Memory B cell (primary cell): Measurements from ENCODE around the gene NRXN3.

Experiments used
- ATAC-seq: fragments of 150-1000 bp; cut with Tn5 transposase; 2 replicates; pipeline ENCODE4 v1.10.0; 2021; ENCODE audit warnings: low read depth, mild to moderate bottlenecking, moderate library complexity
- DNase-seq, 2 donors: peaks; one replicate each; pipeline ENCODE4 v3.0.0; 2022; ENCODE audit warnings: low spot score in 2 of 2
- H3K27ac Mint-ChIP-seq: one replicate; pipeline ENCODE4 v1.8.0; 2022; ENCODE audit warnings: mild to moderate bottlenecking, moderate library complexity, mixed read lengths
- H3K27me3 Mint-ChIP-seq: one replicate; pipeline ENCODE4 v1.8.0; 2022; ENCODE audit warnings: mixed read lengths
- H3K36me3 Mint-ChIP-seq: one replicate; pipeline ENCODE4 v1.8.0; 2022; ENCODE audit warnings: mild to moderate bottlenecking, mixed read lengths
- H3K4me1 Mint-ChIP-seq: one replicate; pipeline ENCODE4 v1.8.0; 2022; ENCODE audit warnings: mixed read lengths
- H3K4me3 Mint-ChIP-seq: one replicate; pipeline ENCODE4 v1.8.0; 2022; ENCODE audit warnings: mild to moderate bottlenecking, moderate library complexity, mixed read lengths
- H3K9me3 Mint-ChIP-seq: one replicate; pipeline ENCODE4 v1.8.0; 2022; ENCODE audit warnings: mixed read lengths

Gene NRXN3

GRCh38 chr14:79473651-79474050 is 1303.5 kb downstream of the NRXN3 start:
- Mint-ChIP-seq H3K4me1 (no peaks in the 10 kb centered on the region), H3K4me3 (no peak overlapping the region), H3K27ac (no peak overlapping the region), H3K36me3 (no peaks in the 10 kb centered on the region), H3K27me3 (no peaks in the 10 kb centered on the region), H3K9me3 (peaks cover 4% of the 10 kb centered on the region)
- DNase-seq (no peak), ATAC-seq (no peak)

- H3K36me3 Mint-ChIP-seq, result no peaks in the 10 kb centered on the region
- H3K27me3 Mint-ChIP-seq, result no peaks in the 10 kb centered on the region
- no peaks in the 10 kb centered on the region for H3K4me1 Mint-ChIP-seq
- H3K9me3 Mint-ChIP-seq, result peaks cover 3% of the 10 kb centered on the region
- DNase-seq, result no peak
- ATAC-seq, result no peak
- H3K4me3 Mint-ChIP-seq, result no peak overlapping the region
- H3K27ac Mint-ChIP-seq, result no peak overlapping the region
Observed at GRCh38 chr14:79475887-79476532, 1305.8 kb downstream of the NRXN3 start.

- Mint-ChIP-seq H3K36me3 (no peaks in the 10 kb centered on the region), H3K27me3 (no peaks in the 10 kb centered on the region)
Observed at GRCh38 chr14:79476552-79476951, 1306.4 kb downstream of the NRXN3 start.

GRCh38 chr14:79480212-79480611 is 1310.0 kb downstream of the NRXN3 start:
- Mint-ChIP-seq H3K36me3 (no peaks in the 10 kb centered on the region), H3K4me1 (no peaks in the 10 kb centered on the region), H3K4me3 (no peak overlapping the region), H3K27me3 (no peaks in the 10 kb centered on the region), H3K9me3 (no peaks in the 10 kb centered on the region), H3K27ac (no peak overlapping the region)
- DNase-seq, result no peak
- no peak for ATAC-seq

More at GRCh38 chr14:79476552-79476951, 1306.4 kb downstream of the NRXN3 start:
- H3K27ac Mint-ChIP-seq, result no peak overlapping the region
- H3K4me3 Mint-ChIP-seq, result no peak overlapping the region
- H3K4me1 Mint-ChIP-seq, result no peaks in the 10 kb centered on the region
- ATAC-seq (no peak), DNase-seq (no peak)
- H3K9me3 Mint-ChIP-seq, result peaks cover 3% of the 10 kb centered on the region

GRCh38 chr14:79482825-79483224 is 1312.7 kb downstream of the NRXN3 start:
- no peaks in the 10 kb centered on the region for H3K27me3 Mint-ChIP-seq
- H3K4me3 Mint-ChIP-seq, result no peak overlapping the region
- no peaks in the 10 kb centered on the region for H3K4me1 Mint-ChIP-seq
- no peak overlapping the region for H3K27ac Mint-ChIP-seq
- DNase-seq (no peak), ATAC-seq (no peak)
- no peaks in the 10 kb centered on the region for H3K9me3 Mint-ChIP-seq
- no peaks in the 10 kb centered on the region for H3K36me3 Mint-ChIP-seq

- Mint-ChIP-seq H3K27me3 (no peaks in the 10 kb centered on the region), H3K36me3 (no peaks in the 10 kb centered on the region), H3K4me3 (no peak overlapping the region), H3K4me1 (no peaks in the 10 kb centered on the region), H3K9me3 (peaks cover 2% of the 10 kb centered on the region), H3K27ac (no peak overlapping the region)
- ATAC-seq (no peak), DNase-seq (no peak)
Observed at GRCh38 chr14:79483477-79484388, 1313.6 kb downstream of the NRXN3 start.

GRCh38 chr14:79487632-79488031 is 1317.5 kb downstream of the NRXN3 start:
- Mint-ChIP-seq H3K27ac (no peak overlapping the region), H3K4me1 (no peaks in the 10 kb centered on the region)
- no peak for ATAC-seq

GRCh38 chr14:79491161-79491560 is 1321.0 kb downstream of the NRXN3 start:
- H3K4me3 Mint-ChIP-seq, result no peak overlapping the region
- H3K36me3 Mint-ChIP-seq, result no peaks in the 10 kb centered on the region
- no peak for ATAC-seq
- H3K4me1 Mint-ChIP-seq, result no peaks in the 10 kb centered on the region
- H3K9me3 Mint-ChIP-seq, result peaks cover 10% of the 10 kb centered on the region
- no peak overlapping the region for H3K27ac Mint-ChIP-seq
- DNase-seq, result no peak
- H3K27me3 Mint-ChIP-seq, result no peaks in the 10 kb centered on the region

More at GRCh38 chr14:79487632-79488031, 1317.5 kb downstream of the NRXN3 start:
- peaks cover 6% of the 10 kb centered on the region for H3K9me3 Mint-ChIP-seq
- no peaks in the 10 kb centered on the region for H3K36me3 Mint-ChIP-seq
- no peaks in the 10 kb centered on the region for H3K27me3 Mint-ChIP-seq
- no peak for DNase-seq
- H3K4me3 Mint-ChIP-seq, result no peak overlapping the region

GRCh38 chr14:79493081-79493645 is 1323.0 kb downstream of the NRXN3 start:
- DNase-seq (no peak), ATAC-seq (no peak)
- H3K36me3 Mint-ChIP-seq, result no peaks in the 10 kb centered on the region
- H3K9me3 Mint-ChIP-seq, result peaks cover 10% of the 10 kb centered on the region
- H3K27ac Mint-ChIP-seq, result no peak overlapping the region
- H3K27me3 Mint-ChIP-seq, result no peaks in the 10 kb centered on the region
- H3K4me1 Mint-ChIP-seq, result no peaks in the 10 kb centered on the region
- H3K4me3 Mint-ChIP-seq, result no peak overlapping the region

- H3K27ac Mint-ChIP-seq, result no peak overlapping the region
- no peak for ATAC-seq
Observed at GRCh38 chr14:79496701-79497100, 1326.5 kb downstream of the NRXN3 start.

GRCh38 chr14:79500489-79500888 is 1330.3 kb downstream of the NRXN3 start:
- H3K27me3 Mint-ChIP-seq, result no peaks in the 10 kb centered on the region
- ATAC-seq (no peak), DNase-seq (no peak)
- no peak overlapping the region for H3K27ac Mint-ChIP-seq
- H3K36me3 Mint-ChIP-seq, result no peaks in the 10 kb centered on the region
- H3K4me3 Mint-ChIP-seq, result no peak overlapping the region
- peaks cover 3% of the 10 kb centered on the region for H3K9me3 Mint-ChIP-seq
- no peaks in the 10 kb centered on the region for H3K4me1 Mint-ChIP-seq

More at GRCh38 chr14:79496701-79497100, 1326.5 kb downstream of the NRXN3 start:
- no peak for DNase-seq
- Mint-ChIP-seq H3K36me3 (no peaks in the 10 kb centered on the region), H3K4me3 (no peak overlapping the region), H3K9me3 (peaks cover 8% of the 10 kb centered on the region), H3K4me1 (no peaks in the 10 kb centered on the region), H3K27me3 (no peaks in the 10 kb centered on the region)

- DNase-seq, result no peak
- Mint-ChIP-seq H3K36me3 (no peaks in the 10 kb centered on the region), H3K27ac (no peak overlapping the region), H3K9me3 (peaks cover 3% of the 10 kb centered on the region), H3K4me1 (no peaks in the 10 kb centered on the region), H3K27me3 (no peaks in the 10 kb centered on the region), H3K4me3 (no peak overlapping the region)
- no peak for ATAC-seq
Observed at GRCh38 chr14:79502136-79502750, 1332.1 kb downstream of the NRXN3 start.

GRCh38 chr14:79502751-79503148 is 1332.6 kb downstream of the NRXN3 start:
- Mint-ChIP-seq H3K36me3 (no peaks in the 10 kb centered on the region), H3K4me1 (no peaks in the 10 kb centered on the region), H3K9me3 (peaks cover 3% of the 10 kb centered on the region), H3K27ac (no peak overlapping the region), H3K4me3 (no peak overlapping the region), H3K27me3 (no peaks in the 10 kb centered on the region)
- no peak for DNase-seq
- ATAC-seq, result no peak

- H3K27ac Mint-ChIP-seq, result no peak overlapping the region
- H3K4me3 Mint-ChIP-seq, result no peak overlapping the region
- H3K36me3 Mint-ChIP-seq, result no peaks in the 10 kb centered on the region
- H3K27me3 Mint-ChIP-seq, result no peaks in the 10 kb centered on the region
- ATAC-seq (no peak), DNase-seq (no peak)
- no peaks in the 10 kb centered on the region for H3K9me3 Mint-ChIP-seq
- H3K4me1 Mint-ChIP-seq, result no peaks in the 10 kb centered on the region
Observed at GRCh38 chr14:79510659-79511058, 1340.5 kb downstream of the NRXN3 start.
